Measurements from ENCODE around the gene HYAL1.
A peak's percentile ranks its signal among the peaks of the same experiment; 100 is the strongest.
"Not testable (repeated sequence)": the region's sequence is repeated elsewhere in the genome, so short reads cannot be mapped to it uniquely, and the experiment has no call there.

Gene HYAL1

DNA sequence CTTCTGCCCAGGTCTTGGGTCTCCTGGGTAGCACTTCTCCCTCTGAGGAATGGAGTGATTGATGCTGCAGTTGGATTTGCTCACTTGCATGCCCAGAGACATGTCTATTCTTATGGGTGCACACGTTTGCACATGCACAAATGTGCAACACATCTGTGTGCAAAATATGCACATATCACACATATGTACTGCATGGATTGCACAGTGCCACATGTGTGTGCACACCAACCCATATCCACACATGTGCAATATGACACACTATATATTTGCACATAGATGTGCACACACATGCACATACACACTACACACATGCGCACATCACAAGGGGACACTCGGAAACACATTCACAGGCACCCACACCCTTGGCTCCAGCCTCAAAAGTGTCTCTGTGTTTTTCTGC is 35.1 kb downstream of the HYAL1 start:
- Histone ChIP-seq H3K27ac (peak overlapping the region in 8 of 21 experiments; percentile 57 to 87 (median 74)), H3K4me3 (no peak overlapping the region)

DNA sequence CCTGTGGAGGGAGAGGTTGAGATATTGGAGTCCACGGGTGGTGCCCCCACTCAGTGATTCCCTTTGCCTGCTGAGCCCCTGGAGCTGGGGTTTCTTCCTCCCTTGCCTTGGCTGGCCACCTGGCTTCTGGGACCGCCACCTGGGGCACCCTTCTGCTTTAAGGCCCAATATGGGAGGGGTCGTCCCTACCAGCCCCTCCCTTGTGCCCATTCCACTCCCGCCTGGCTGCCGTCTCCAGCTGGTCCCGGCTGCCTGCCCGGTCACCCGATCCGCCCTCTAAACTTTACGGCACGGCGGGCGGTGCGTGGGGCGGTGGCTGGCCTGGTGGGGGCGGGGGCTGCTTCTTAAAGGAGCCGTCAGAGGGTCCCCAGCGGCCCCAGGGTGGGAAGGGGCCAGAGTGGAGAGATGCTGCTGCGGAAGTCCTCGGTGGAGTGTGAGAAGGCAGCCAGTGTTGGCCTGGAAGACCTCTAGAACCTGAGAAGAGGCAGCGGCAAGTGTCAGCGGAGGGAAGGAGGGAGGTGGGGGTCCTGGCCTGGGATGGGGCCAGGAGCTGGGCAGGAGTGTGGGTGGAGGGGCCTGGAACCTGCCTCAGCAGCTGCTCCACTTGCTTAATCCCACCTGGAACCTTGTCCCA is 36.0 kb downstream of the HYAL1 start:
- peak overlapping the region in 5 of 7 experiments; percentile 4 to 22 (median 8) for H3K4me3 ChIP-seq
- H3K27ac ChIP-seq = peak overlapping the region in 17 of 21 experiments; percentile 2 to 87 (median 65)

DNA sequence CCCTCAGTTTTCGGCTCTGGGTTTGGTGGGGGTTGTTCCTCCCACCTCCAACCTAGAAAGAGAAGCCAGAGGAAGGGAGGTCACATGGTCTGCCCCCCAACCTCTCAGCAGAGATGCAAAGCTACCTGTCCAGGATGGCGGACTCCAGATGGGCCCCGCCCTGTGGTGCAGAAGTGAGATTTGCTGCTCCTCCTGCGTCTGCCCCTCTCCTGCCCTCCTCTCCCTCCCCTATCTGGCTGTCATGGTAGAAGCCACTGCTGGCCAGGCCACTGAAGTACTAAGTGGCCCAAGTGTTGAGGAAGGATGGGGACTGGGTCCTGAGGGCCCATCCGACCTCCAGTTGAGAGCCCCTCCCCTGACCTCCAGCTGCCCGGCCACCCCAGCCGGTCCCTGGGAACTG is 36.5 kb downstream of the HYAL1 start:
- H3K27ac ChIP-seq = peak overlapping the region in 17 of 21 experiments; percentile 2 to 87 (median 65)
- peak overlapping the region in 5 of 7 experiments; percentile 4 to 22 (median 8) for H3K4me3 ChIP-seq

DNA sequence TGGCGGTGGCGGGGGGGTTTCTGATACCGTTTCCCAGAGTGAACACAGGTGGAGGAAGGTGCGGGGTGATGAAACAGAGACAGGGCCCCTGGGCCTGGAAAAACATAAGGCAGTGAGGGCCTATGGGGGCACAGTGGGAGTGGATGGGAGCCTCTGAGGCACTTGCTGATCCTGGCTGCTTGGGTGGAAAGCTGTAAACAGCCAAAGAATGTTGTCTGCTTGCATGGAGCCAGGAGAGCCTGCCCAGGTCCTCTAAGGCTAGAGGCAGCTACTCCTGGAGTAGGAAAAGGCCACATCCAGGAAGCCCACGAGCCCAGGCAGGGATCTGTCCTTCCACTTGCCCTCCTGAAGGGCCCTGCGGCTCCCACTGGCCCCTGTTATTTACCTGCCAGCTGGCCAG is 37.4 kb downstream of the HYAL1 start:
- Histone ChIP-seq H3K4me3 (no peak overlapping the region), H3K27ac (peak overlapping the region in 12 of 21 experiments; percentile 13 to 85 (median 68))

DNA sequence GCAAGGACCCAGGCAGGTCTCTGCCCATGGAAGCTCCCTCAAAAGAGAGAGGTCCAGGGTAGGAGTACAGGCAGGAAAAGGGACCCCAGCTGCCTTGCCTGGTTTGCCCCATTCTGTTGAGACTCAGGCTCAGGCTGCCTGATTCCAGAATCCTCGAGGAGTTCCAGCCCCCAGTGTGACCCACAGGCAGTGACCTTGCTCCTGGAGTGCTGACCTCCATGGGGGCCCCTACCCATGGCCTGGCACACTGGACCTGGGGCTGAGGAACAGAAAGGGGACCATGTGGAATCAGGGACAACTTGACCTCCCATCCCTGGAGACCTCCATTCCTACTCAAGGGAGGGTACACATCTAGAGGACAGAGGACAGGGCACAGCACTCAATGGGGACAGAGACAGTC is 37.8 kb downstream of the HYAL1 start:
- Histone ChIP-seq H3K27ac (peak overlapping the region in 16 of 21 experiments; percentile 13 to 85 (median 60)), H3K4me3 (no peak overlapping the region)

DNA sequence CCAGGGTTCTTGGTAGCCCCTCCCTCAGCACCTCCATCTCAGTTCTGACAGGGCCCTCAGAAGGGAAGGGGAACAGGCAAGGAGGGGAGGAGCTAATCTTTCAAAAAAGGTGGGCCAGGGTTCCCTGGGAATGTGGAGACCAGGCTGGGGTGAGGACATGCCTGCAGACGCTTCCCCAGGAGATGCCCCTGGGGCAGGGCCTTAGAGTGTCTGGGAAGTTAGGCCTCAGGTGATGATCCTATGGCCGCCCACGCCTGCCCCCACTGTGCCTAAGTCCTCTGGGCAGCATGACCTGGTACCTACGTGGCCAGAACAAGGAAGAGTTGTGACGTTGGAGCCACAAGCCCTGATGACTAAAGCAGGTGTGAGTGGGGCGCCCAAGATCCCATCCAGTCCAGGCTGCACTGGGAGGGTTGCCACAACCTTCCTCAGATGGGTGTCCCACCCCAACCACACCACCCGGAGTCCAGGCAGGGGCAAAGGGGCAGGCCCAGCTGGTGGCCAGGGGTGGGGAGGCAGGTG is 38.3 kb downstream of the HYAL1 start:
- H3K4me3 ChIP-seq = no peak overlapping the region

DNA sequence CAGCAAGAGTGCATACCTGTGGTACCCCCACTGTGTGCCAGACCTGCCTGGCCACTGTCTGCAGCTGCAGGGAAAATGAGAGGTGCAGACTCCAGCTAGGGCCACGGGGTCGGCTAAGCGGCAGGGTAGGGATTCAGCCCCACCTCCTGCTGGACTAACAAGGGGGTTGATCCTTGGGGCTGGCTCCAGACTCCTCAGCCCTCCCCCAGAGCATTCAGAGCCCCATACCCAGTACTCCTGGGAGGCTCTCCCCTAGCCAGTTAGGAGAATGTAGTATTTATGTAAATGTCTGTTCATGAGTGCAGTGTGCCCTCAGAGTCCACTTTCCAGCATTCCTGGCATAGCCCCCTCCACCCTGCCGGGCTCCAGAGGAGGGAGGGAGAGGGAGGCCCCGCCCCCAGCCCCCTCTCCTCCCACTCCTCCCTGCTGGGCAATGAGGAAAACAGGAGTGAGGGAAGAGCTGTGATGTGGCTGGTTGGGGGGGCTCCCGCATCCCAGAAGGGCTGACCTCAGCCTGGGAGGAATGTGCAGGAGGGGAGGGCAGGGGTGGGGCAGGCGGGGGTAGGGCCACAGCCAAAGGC is 38.9 kb downstream of the HYAL1 start:
- Histone ChIP-seq H3K27ac (peak overlapping the region in 17 of 21 experiments; percentile 9 to 85 (median 61)), H3K4me3 (no peak overlapping the region)

More for the DNA sequence above, 38.3 kb downstream of the HYAL1 start:
- H3K27ac ChIP-seq = peak overlapping the region in 17 of 21 experiments; percentile 13 to 85 (median 56)

DNA sequence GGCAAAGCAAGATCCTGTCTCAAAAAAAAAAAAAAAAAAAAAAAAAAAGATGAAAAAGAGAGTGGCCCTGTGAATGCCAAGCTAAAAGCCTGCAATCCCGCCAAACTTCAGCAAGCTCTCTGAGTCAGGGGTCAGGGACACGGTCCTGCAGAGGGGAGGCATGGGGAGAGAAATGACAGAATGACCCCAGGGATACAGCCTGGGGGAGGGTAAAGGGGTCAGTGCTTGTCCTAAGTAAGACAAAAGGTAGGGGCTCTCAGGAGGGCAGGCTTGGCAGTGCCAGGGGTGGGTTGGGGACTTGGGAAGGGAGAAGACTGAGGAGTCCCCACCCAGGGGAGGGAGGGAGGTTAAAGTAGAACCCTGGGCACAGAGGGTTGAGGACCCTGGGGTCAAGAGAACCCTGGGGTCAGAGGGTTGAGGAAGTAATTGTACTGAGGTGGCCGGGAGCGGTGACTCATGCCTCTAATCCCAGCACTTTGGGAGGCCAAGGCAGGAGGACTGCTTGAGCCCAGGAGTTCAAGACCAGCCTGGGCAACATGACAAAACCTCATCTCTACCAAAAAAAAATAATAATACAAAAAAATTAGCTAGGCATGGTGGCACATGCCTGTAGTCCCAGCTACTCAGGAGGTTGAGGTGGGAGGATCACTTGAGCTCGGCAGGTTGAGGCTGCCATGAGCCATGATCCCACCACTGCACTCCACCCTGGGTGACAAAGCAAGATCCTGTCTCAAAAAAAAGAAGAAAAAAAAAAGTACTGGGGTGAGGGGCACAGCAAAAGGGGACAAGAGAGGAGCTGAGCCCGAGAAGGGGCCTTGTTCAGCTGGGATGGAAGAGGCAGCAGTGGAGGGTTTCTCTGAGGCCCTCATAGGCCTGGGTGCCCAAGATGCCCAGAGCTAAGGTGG is 39.6 kb downstream of the HYAL1 start:
- Histone ChIP-seq H3K4me3 (no peak overlapping the region), H3K27ac (peak overlapping the region in 16 of 21 experiments; percentile 5 to 85 (median 36))

DNA sequence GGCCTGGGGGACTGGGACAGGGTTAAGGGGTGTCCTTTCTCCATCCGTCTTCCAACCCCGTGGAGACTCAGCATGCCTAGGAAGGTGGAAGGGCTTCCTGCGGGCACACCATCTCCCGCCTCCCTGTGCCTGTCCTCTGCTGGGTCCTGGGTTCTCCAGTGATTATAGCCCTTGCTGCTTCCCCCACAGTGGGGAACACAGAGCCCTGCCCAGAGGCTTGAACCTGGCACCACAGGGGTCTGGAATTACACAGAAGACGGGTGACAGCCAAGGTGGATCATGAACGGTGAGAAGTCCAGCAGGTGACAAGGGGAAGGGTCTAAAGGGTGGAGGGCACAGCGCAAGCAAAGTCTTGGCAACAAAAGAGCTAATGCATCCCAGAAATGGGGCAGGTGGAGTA is 40.6 kb downstream of the HYAL1 start:
- H3K4me3 ChIP-seq = no peak overlapping the region
- peak overlapping the region in 3 of 21 experiments; percentile 11 to 33 (median 21) for H3K27ac ChIP-seq

DNA sequence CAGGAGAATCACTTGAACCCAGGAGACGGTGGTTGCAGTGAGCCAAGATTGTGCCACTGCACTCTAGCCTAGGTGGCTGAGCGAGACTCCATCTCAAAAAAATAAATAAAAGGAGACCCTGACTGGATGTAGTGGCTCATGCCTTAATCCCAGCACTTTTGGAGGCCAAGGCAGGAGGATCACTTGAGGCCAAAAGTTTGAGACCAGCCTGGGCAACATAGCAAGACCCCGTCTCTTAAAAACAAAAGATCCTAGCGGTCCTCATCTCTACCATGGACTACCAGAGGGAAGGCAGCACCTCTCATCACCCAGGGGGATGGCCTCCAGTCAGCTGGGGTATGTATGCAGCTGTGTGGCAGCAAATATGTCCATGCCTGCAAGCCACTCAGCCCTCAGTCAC is 41.2 kb downstream of the HYAL1 start:
- not testable (repeated sequence) for H3K4me3 ChIP-seq
- H3K27ac ChIP-seq = peak overlapping the region in 2 of 21 experiments; percentile 96 to 99

DNA sequence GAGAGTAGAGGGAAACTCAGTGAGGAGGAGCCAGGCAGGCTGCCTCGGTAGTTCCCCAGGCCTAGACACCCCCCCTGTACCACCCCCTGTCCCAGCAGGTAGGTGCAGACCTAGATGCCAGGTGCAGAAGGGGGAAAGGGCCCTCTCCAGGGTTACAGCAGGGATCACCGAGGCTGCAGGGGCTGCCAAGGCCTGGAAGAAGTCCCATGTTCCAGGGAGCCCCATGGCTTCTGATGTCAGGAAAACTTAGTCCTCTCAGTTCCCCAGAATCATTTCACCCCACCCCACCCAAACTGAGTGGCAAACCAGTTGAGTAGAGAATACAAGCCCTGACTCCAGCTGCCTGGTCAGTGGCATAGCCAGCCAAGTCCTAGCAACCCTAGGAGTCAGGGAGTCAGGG is 41.9 kb downstream of the HYAL1 start:
- Histone ChIP-seq H3K4me3 (no peak overlapping the region), H3K27ac (peak overlapping the region in 17 of 21 experiments; percentile 1 to 99 (median 96))

DNA sequence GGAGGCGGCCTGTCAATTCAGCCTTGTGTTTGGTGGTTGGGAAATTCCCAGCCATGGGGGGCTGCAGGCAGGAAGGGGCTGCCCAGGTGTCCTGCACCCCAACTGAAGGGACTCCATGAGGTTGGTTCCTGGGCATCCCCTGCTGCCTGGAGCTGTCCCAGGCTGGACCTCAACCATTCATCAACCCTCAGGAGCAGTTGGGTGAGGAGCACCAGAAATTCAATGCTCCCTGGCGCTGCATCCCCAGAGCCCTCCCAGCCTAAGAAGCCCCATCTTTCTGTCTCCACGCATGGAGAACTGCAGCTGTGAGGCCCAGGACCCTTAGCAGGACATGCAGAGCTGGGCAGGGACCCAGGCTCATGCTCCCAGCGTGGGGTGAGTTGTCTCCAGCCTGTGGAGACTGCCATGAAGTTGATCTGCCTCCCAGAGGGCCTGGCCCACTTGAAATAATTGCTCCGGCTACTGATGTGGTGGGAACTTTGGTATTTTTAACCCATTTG is 42.4 kb downstream of the HYAL1 start:
- peak overlapping the region in 5 of 7 experiments; percentile 39 to 64 (median 53) for H3K4me3 ChIP-seq
- peak overlapping the region in 20 of 21 experiments; percentile 77 to 99 (median 96) for H3K27ac ChIP-seq

DNA sequence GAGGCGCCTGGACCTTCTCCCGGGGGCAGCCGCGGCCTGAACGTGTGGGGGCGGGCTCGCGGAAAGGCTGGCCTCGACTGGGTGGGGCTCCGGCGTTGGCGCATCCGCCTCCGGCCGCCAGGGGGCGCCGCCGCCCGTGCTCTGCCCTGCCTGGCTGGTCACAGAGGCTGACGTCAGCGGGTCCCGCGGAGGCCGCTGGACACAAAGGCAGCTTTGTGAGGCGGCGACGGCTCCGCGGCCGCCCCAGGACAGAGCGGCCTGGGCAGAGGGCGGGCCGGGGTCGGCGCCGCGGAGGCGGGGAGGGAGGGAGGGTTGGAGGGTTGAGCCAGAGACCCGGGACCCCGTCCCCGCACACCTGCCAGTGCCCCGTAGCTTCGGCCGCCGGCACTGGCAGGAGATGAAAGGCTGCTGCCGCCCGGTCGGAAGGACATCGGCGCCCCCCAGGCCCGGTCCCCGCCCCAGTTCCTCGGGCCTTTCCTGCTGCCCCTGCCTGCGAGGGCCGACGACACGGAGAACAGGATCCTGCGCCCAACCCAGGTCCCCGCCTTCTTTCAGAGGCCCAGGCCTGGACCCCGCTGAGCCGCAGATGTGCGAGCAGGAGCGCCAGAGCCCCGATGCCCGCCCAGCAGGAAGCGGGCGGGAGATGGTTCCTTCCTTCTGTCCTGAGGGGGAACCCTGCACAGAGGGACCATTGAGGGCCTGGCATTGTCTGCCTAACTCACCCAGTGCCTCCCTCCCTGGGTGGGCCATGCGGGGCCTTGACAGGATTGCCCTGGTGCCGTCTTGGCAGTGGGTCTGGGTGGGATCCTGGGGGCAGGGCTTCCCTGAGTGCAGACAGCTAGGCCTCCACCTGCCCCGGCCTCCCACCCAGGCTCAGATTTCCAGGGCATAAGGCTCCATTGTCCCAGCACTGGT is 43.1 kb downstream of the HYAL1 start:
- H3K4me3 ChIP-seq = peak overlapping the region; percentile 39 to 64 (median 50)
- H3K27ac ChIP-seq = peak overlapping the region; percentile 77 to 99 (median 96)

DNA sequence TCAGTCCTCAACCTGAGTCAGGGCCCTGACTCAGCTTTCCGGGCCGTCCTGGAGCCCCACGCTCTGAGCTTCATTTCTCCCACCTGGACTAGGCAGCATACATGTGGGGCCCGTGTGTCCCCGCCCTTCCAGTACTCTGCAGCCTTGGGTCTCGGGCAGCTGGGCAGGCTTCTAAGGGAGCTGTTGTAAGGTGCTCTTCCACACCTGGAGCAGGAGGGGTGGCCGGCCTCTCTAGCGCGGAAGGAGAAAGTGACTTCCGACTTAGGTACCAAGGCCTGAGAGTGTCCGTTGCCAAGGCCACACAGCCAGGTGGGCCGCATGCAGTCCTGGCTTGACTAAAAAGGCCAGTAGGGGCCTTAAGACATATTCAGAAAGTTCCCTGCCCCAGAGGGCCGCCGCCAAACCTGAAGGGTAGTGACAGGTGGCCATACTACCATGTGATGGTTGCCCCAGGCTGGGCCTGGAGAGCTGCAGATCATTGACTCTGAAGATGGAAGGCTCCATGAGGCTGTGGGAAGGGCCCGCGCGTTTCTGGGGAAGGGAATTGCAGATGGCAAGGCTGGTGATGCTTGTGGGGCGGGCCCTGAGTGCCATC is 43.8 kb downstream of the HYAL1 start:
- H3K4me3 ChIP-seq = peak overlapping the region in 5 of 7 experiments; percentile 40 to 64 (median 53)

DNA sequence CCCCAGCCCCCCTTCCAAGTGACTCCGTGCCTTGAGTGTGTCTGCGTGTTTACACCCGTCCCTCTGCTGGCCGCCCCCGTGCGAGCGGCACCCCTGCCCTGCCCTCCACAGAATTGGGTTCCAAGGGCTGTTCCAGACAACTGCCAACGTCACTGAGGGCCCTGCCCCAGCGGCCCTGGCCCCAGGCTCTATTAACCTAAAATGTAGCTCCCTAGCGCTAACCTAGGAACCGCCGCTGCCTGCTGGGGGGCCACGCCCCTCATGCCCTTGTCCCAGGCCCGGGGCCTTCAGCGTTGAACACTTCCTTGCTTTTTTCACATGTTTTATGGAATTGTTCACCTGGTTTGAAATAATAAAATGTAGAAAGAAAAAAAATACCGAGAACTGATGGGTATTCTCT is 44.4 kb downstream of the HYAL1 start:
- no peak overlapping the region for H3K4me3 ChIP-seq
- peak overlapping the region in 15 of 21 experiments; percentile 4 to 99 (median 96) for H3K27ac ChIP-seq

More for the DNA sequence above, 43.8 kb downstream of the HYAL1 start:
- H3K27ac ChIP-seq = peak overlapping the region in 19 of 21 experiments; percentile 16 to 99 (median 96)

DNA sequence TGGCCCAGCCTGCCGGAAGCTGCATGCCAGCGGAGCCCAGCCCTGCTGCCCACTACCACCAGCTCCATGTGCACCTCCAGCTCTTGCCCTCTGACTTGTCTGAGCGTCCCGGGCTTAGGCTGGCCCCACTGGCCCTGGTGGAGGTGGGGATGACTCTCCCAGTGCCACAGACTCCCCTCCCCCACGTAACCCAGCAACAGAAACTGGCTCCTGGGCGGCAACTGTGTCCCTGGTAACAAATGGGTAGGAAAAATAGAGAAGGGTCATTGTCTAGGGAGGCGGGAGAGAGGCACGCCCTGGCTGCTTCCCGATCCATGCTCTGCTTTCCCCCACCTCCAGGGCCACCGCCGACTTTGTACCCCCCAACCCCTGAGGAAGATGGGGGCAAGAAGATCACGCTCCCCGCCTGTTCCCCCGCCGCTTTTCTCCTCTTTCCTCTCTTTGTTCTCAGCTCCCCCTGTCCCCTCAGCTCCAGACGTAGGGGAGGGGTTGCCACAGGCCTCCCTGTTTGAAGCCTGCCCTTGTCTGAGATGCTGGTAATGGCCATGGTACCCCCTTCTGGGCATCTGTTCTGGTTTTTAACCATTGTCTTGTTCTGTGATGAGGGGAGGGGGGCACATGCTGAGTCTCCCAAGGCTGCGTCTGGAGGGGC is 45.2 kb downstream of the HYAL1 start:
- no peak overlapping the region for H3K4me3 ChIP-seq
- peak overlapping the region in 12 of 21 experiments; percentile 41 to 99 (median 96) for H3K27ac ChIP-seq

Data from skin epidermis (tissue), 12 donors.